Activated CD8-positive, alpha-beta T cell treated with anti-CD3 and anti-CD28 coated beads for 36 hours (primary cell): ENCODE data around the gene EDN2. TPM values are rescaled to one million over a fixed set of nuclear protein-coding genes. Genes with fewer than 3 reads are reported as not detected.

ENCODE experiments used
- ATAC-seq: fragments of 200-7000 bp; cut with Tn5 transposase; one replicate; pipeline ENCODE4 v1.10.0; 2021; ENCODE audit warnings: mild to moderate bottlenecking, moderate library complexity
- CTCF ChIA-PET: fragments of 350-600 bp; sonication (Branson Sonifier 250); formaldehyde crosslinking; loops from one replicate; lab custom pipeline; 2021; ENCODE audit warnings: antibody characterized with exemption; lab: Charles Lee
- POLR2A ChIA-PET: fragments of 350-600 bp; sonication (Branson Sonifier 250); formaldehyde crosslinking; loops from one replicate; lab custom pipeline; 2021; ENCODE audit warnings: antibody characterized with exemption; lab: Charles Lee
- DNase-seq: peaks from one replicate; pipeline ENCODE4 v3.0.0-alpha.2; 2020
- H3K27ac Mint-ChIP-seq: one replicate; pipeline ENCODE4 v1.8.0; 2021; ENCODE audit warnings: mild to moderate bottlenecking, mixed read lengths
- H3K27me3 Mint-ChIP-seq: one replicate; pipeline ENCODE4 v1.8.0; 2021; ENCODE audit warnings: mixed read lengths
- H3K36me3 Mint-ChIP-seq: one replicate; pipeline ENCODE4 v1.8.0; 2021; ENCODE audit warnings: low read depth, mixed read lengths
- H3K4me1 Mint-ChIP-seq: one replicate; pipeline ENCODE4 v1.8.0; 2021; ENCODE audit warnings: low read depth, mixed read lengths
- H3K4me3 Mint-ChIP-seq: one replicate; pipeline ENCODE4 v1.8.0; 2021; ENCODE audit warnings: mild to moderate bottlenecking, moderate library complexity, mixed read lengths
- H3K9me3 Mint-ChIP-seq: one replicate; pipeline ENCODE4 v1.8.0; 2021; ENCODE audit warnings: mixed read lengths
- intact Hi-C: fragments of 100-400 bp; cut with micrococcal nuclease; formaldehyde crosslinking; loops from one replicate; pipeline ENCODE4 v1.10.0; 2022
- total RNA-seq, 2 experiments: library from RNA; stranded (reverse); gene quantifications; one replicate each; pipeline ENCODE4 v1.2.3, GENCODE V29; 2021
- TF ChIP-seq, protein P1 (sequence below): fragments of 200-600 bp; IDR thresholded peaks from one replicate; pipeline ENCODE4 v1.8.0; 2022; ENCODE audit warnings: antibody characterized with exemption, mild to moderate bottlenecking

The EDN2 gene
- total RNA-seq, 2 experiments from 2014 or later = not detected

DNA sequence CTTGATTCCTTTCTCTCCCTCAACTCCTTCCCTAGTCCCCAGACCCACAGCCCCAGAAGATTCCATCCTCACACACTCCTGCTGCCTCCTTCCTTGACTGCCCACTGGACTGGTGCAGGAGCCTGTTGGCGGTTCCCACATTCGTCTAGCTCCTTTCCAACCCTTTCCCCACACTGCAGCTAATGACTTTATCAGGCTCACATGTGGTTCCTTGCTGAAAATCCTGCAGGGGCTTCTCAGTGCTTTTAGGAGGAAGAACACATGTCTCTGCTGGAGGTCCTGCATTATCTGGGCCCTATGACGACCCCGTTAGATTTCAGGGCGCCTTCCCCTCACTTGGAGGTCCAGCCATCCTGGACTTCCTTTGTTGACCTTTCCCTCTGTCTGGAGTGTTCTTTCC, 50.2 kb downstream of the EDN2 start:
- CTCF ChIA-PET = interaction anchor here (1.0 to 3.6 kb wide), 11 partner anchors 12 to 168 kb away, joined by 3 to 30 read pairs (median 6); no protein-coding TSS in a partner anchor
- H3K9me3 Mint-ChIP-seq = no peaks in the 10 kb centered on the region
- no peak overlapping the region for H3K4me3 Mint-ChIP-seq
- TF ChIP-seq, protein P1, sequence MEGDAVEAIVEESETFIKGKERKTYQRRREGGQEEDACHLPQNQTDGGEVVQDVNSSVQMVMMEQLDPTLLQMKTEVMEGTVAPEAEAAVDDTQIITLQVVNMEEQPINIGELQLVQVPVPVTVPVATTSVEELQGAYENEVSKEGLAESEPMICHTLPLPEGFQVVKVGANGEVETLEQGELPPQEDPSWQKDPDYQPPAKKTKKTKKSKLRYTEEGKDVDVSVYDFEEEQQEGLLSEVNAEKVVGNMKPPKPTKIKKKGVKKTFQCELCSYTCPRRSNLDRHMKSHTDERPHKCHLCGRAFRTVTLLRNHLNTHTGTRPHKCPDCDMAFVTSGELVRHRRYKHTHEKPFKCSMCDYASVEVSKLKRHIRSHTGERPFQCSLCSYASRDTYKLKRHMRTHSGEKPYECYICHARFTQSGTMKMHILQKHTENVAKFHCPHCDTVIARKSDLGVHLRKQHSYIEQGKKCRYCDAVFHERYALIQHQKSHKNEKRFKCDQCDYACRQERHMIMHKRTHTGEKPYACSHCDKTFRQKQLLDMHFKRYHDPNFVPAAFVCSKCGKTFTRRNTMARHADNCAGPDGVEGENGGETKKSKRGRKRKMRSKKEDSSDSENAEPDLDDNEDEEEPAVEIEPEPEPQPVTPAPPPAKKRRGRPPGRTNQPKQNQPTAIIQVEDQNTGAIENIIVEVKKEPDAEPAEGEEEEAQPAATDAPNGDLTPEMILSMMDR = no peak
- no peak for DNase-seq
- POLR2A ChIA-PET = interaction anchor here (1.0 kb wide), 1 partner anchor 143 kb away, joined by 3 read pairs; no protein-coding TSS in a partner anchor
- no peaks in the 10 kb centered on the region for H3K36me3 Mint-ChIP-seq
- intact Hi-C loops = loop anchor here (5.0 kb wide), 1 partner anchor 167 kb away; no protein-coding TSS in a partner anchor
- H3K4me1 Mint-ChIP-seq = no peaks in the 10 kb centered on the region
- peaks cover 17% of the 10 kb centered on the region for H3K27me3 Mint-ChIP-seq
- no peak for ATAC-seq
- H3K27ac Mint-ChIP-seq = no peak overlapping the region

DNA sequence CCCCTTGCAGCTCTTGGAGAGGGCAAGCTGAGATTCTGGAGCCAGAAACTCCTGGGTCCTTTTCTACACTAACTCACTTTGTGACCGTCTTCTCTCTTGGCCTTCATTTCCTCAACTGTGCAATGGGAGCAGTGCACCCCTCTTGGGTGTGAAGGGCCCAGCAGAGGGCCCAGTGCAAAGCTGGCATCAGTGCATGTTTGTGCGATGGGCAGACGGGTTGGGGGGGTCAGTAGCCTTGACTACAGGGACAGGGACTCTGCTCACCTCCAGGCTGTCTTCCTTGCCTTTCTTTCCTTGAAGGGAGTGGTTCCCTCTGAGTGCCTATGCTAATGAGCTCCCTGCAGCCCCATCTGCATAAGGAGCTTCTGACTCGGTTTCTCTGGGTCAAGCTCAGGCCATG, 51.0 kb downstream of the EDN2 start:
- TF ChIP-seq, protein P1 = no peak
- intact Hi-C loops = loop anchor here (5.0 kb wide), 1 partner anchor 166 kb away; no protein-coding TSS in a partner anchor
- no peak for DNase-seq
- ChIA-PET POLR2A (interaction anchor here (1.0 kb wide), 1 partner anchor 142 kb away, joined by 3 read pairs; no protein-coding TSS in a partner anchor), CTCF (interaction anchor here (0.7 to 3.6 kb wide), 17 partner anchors 10 to 167 kb away, joined by 3 to 30 read pairs (median 5); no protein-coding TSS in a partner anchor)
- no peak overlapping the region for H3K4me3 Mint-ChIP-seq
- no peaks in the 10 kb centered on the region for H3K4me1 Mint-ChIP-seq
- no peak for ATAC-seq
- H3K9me3 Mint-ChIP-seq = no peaks in the 10 kb centered on the region
- H3K36me3 Mint-ChIP-seq = no peaks in the 10 kb centered on the region
- no peak overlapping the region for H3K27ac Mint-ChIP-seq
- peaks cover 17% of the 10 kb centered on the region for H3K27me3 Mint-ChIP-seq

DNA sequence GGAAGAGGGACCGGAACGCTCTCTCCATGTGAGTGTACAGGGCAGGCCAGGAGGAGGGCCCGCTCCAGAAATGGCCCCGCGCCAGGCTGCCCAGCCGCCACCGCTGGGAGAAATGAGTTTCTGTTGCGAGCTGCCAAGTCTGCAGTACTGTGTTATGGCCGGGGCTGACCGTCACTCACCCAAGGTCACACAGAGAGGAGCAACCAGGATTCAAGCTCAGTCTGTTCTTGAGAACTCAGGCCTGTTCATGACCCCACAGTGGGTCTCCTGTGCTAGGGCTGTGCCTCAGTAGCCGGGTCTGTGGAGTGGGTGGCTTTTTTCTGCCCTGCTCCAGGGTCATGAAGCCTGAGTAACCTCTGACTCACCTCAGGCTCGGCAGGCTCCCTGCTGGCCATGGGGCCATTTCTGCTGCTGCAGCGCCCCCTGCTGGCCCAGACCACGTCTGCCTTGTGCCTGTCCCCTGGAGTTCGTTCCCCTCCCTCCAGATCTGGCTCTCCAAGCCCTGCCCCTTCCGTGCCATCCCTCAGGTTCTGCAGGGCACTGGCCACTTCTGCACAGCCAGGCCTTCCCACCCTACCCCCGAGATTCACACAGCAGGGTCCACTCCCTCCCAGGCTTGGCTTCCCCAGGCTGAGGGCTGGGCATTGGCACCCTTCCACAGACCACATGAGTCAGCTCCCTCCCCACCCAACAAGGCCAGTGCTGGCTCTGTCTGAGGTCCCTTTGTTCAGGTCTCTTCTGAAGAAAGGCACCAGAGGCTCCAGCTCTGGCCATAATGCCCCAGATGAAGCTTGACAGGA, 51.8 kb downstream of the EDN2 start:
- H3K4me1 Mint-ChIP-seq = no peaks in the 10 kb centered on the region
- H3K9me3 Mint-ChIP-seq = no peaks in the 10 kb centered on the region
- ChIA-PET CTCF (interaction anchor here (0.6 to 3.6 kb wide), 22 partner anchors 8 to 166 kb away, joined by 3 to 30 read pairs (median 4); no protein-coding TSS in a partner anchor), POLR2A (no interaction called here)
- DNase-seq (peak; percentile 91), ATAC-seq (peak; percentile 98)
- H3K27ac Mint-ChIP-seq = no peak overlapping the region
- H3K36me3 Mint-ChIP-seq = no peaks in the 10 kb centered on the region
- TF ChIP-seq, protein P1 = peak; percentile 90
- H3K27me3 Mint-ChIP-seq = peaks cover 18% of the 10 kb centered on the region
- intact Hi-C loops = loop anchor here (5.0 kb wide), 1 partner anchor 165 kb away; no protein-coding TSS in a partner anchor
- H3K4me3 Mint-ChIP-seq = no peak overlapping the region

DNA sequence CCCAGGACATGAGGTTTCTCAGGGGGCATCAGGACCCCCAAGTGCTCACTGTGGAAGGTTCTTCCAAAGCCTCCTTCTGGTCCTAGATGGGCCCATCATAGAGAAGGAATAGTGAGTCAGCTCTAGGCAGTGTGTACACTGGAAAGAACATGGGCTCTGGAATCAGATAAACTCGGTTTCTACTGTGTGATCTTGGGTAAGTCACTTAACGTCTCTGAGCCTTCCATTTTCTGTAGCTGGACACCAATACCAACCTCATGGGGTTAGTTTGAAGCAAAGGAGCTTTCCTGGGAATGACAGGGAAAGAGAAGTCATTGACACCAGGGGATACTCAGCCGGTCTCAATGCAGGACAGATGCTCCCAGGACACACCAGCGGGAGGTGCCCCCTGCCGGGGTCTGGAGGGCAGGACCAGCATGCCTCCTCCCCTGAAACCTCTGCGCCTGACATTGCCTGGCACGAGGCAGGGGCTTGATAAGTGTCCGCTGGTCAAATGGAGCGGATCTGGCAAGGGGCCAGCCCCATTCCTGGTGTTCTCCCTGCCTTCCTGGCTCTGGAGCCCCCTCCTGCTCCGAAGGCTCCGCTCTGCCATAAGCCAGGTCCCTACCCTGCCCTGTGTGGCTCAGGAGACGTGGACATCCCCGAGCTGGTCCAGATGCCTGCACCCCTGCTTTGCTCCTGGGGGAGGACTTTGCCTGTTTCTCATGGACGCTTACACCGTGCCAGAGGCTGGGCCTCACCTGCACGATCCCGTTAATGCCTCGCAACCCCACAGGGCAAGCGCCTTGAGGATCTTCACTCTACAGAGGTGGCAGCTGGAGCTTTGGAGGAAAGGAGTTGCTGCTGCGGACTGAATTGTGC, 52.8 kb downstream of the EDN2 start:
- ChIA-PET POLR2A (no interaction called here), CTCF (interaction anchor here (0.6 to 3.6 kb wide), 14 partner anchors 9 to 165 kb away, joined by 3 to 30 read pairs (median 4); no protein-coding TSS in a partner anchor)
- Mint-ChIP-seq H3K4me1 (no peaks in the 10 kb centered on the region), H3K27me3 (peaks cover 18% of the 10 kb centered on the region), H3K9me3 (no peaks in the 10 kb centered on the region), H3K4me3 (no peak overlapping the region), H3K36me3 (no peaks in the 10 kb centered on the region), H3K27ac (no peak overlapping the region)
- TF ChIP-seq, protein P1 = no peak
- DNase-seq (no peak), ATAC-seq (no peak)
- intact Hi-C loops = loop anchor here (5.0 kb wide), 1 partner anchor 164 kb away; no protein-coding TSS in a partner anchor
